Breast epithelium (tissue), 4 donors: ENCODE data around the gene CYP4F3. TPM values are rescaled to one million over a fixed set of nuclear protein-coding genes. Genes with fewer than 3 reads are reported as not detected.

ENCODE experiments used
- DNase-seq, 2 donors: peaks; one replicate each; pipeline ENCODE4 v3.0.0-alpha.2; 2019; ENCODE audit warnings: low spot score in 2 of 2
- H3K27ac ChIP-seq, 2 donors: fragments of 200-600 bp; sonication (generic) in 1 of 2; one replicate each; pipeline ENCODE4 v1.5.1; 2016 to 2019; ENCODE audit warnings: mild to moderate bottlenecking in 1 of 2
- H3K27me3 ChIP-seq, 2 donors: fragments of 200-600 bp; sonication (generic) in 1 of 2; one replicate each; pipeline versions ENCODE4 v1.5.1 to v1.6.0; 2017 to 2019; ENCODE audit warnings: control low read depth in 1 of 2, mild to moderate bottlenecking in 1 of 2
- H3K36me3 ChIP-seq: fragments of 200-600 bp; one replicate; pipeline ENCODE4 v1.5.1; 2019
- H3K4me1 ChIP-seq, 2 donors: fragments of 200-600 bp; sonication (generic); one replicate each; pipeline ENCODE4 v1.5.1; 2016 to 2019; ENCODE audit warnings: control low read depth in 1 of 2
- H3K4me3 ChIP-seq, 3 donors: fragments of 200-600 bp; sonication (generic); 1 replicate in 2 of 3; 2 replicates in 1 of 3; pipeline ENCODE4 v1.5.1; 2016 to 2019; ENCODE audit warnings: mild to moderate bottlenecking in 3 of 3, moderate library complexity in 2 of 3
- H3K9me3 ChIP-seq, 2 donors: fragments of 200-600 bp; sonication (generic) in 1 of 2; one replicate each; pipeline ENCODE4 v1.5.1; 2016 to 2019; ENCODE audit warnings: control low read depth in 1 of 2
- POLR2A ChIP-seq: fragments of 450-650 bp; IDR thresholded peaks from one replicate; pipeline ENCODE4 v1.6.1; 2016; ENCODE audit warnings: antibody characterized with exemption, mild to moderate bottlenecking, moderate library complexity
- POLR2AphosphoS5 ChIP-seq, 3 donors: sonication (generic); formaldehyde crosslinking; IDR thresholded peaks; one replicate each; pipeline ENCODE4 v1.6.1; 2017; ENCODE audit warnings: antibody characterized with exemption in 3 of 3
- intact Hi-C: fragments of 100-400 bp; cut with DNase I; formaldehyde crosslinking; loops from one replicate; pipeline ENCODE4 v1.15.1; 2023; ENCODE audit warnings: low total_unique reads
- total RNA-seq, 3 donors: library from RNA; depleted of rRNA; stranded (reverse); fragments of >200 nt; gene quantifications; one replicate each; pipeline ENCODE4 v1.1.0, GENCODE V29; 2016
- TF ChIP-seq, protein P1 (sequence below), 3 donors: fragments of 450-650 bp; IDR thresholded peaks; one replicate each; pipeline ENCODE4 v1.5.1; 2016 to 2017; ENCODE audit warnings: antibody characterized with exemption in 3 of 3, mild to moderate bottlenecking in 3 of 3, moderate library complexity in 3 of 3

The CYP4F3 gene
- total RNA-seq, 3 donors from 2014 or later = 0.16 to 0.44 TPM; not detected in 1

DNA sequence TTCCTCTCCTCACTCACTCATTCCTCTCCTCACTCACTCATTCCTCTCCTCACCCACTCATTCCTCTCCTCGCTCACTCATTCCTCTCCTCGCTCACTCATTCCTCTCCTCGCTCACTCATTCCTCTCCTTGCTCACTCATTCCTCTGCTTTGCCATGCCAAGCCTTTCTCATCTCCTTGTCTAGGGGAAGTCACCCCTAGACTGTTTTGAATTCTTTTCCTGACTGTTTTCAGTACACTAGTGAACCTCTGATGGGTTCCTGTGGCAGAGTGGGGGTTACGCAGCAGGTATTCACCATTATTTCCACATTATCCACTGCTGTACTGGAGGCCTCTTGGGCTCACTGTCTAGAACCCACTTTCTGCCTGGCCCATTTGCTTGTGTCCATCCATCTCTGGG, 24.5 kb upstream of the CYP4F3 start:
- no peak overlapping the region for H3K4me3 ChIP-seq
- H3K27ac ChIP-seq = no peak overlapping the region
- H3K9me3 ChIP-seq = no peaks in the 10 kb centered on the region
- TF ChIP-seq POLR2AphosphoS5 (IDR thresholded peaks at IDR 0.05) (no peak), POLR2A (no peak)
- TF ChIP-seq, protein P1, sequence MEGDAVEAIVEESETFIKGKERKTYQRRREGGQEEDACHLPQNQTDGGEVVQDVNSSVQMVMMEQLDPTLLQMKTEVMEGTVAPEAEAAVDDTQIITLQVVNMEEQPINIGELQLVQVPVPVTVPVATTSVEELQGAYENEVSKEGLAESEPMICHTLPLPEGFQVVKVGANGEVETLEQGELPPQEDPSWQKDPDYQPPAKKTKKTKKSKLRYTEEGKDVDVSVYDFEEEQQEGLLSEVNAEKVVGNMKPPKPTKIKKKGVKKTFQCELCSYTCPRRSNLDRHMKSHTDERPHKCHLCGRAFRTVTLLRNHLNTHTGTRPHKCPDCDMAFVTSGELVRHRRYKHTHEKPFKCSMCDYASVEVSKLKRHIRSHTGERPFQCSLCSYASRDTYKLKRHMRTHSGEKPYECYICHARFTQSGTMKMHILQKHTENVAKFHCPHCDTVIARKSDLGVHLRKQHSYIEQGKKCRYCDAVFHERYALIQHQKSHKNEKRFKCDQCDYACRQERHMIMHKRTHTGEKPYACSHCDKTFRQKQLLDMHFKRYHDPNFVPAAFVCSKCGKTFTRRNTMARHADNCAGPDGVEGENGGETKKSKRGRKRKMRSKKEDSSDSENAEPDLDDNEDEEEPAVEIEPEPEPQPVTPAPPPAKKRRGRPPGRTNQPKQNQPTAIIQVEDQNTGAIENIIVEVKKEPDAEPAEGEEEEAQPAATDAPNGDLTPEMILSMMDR (IDR thresholded peaks at IDR 0.05) = no peak
- DNase-seq = no peak
- H3K4me1 ChIP-seq = no peaks in the 10 kb centered on the region
- intact Hi-C loops = no loop called here
- H3K27me3 ChIP-seq = peaks cover 0 to 15% of the 10 kb centered on the region in 2 donors
- H3K36me3 ChIP-seq = no peaks in the 10 kb centered on the region

DNA sequence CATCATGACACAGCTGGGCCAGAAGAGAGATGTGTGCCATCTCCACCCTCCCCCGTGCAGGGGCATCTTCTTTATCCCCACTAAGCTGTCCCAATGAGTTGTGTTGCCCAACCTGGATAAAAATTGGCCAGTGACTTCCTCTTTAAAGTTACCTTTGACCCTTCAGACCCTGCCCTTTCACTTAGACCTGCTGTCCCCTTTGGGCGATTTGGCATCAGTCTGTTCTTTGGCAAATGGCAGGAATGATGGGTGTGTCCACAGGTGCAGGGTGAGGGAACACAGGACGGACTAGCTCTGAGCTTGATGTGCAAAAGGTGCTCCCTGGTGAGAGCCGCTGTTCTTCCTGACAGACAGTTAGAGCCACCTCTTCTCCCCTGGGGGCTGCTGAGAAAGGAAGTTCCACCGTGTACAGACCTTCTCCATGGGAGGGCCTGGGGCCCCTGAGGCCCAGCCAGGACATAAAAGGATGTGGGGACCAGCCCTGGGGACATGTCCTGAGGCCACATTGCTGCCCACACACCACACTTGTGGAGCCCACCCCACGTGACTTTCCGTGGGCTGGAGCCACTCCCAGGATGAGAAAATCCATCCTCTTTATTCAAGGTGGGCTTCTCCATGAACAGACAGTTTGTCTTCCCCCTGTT, 23.9 kb upstream of the CYP4F3 start:
- intact Hi-C loops = no loop called here
- no peak for TF ChIP-seq POLR2AphosphoS5 (IDR thresholded peaks at IDR 0.05)
- TF ChIP-seq, protein P1 (IDR thresholded peaks at IDR 0.05) = no peak
- no peak for TF ChIP-seq POLR2A
- Histone ChIP-seq H3K4me1 (no peaks in the 10 kb centered on the region), H3K27ac (no peak overlapping the region), H3K27me3 (peaks cover 0 to 16% of the 10 kb centered on the region in 2 donors), H3K4me3 (no peak overlapping the region), H3K9me3 (no peaks in the 10 kb centered on the region), H3K36me3 (no peaks in the 10 kb centered on the region)
- DNase-seq = no peak

DNA sequence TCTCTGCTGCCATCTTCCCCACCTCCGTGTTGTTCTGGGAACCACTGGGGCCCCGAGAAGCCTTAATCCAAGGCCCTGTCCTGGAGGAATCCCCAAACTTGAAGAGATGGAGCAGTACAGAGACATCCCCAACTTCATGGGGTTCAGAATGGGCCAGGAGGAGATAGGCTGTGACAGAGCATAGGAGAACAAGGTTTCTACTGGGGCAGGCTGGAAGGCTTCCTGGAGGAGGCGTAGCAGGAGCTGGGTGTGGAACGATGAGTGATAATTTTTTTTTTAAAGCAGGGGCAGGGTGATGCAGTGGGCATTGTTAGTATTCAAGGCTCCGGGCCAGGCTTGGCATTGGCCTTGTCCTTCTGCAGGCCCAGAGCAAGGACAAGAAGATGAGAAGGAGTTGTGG, 22.4 kb upstream of the CYP4F3 start:
- Histone ChIP-seq H3K4me3 (no peak overlapping the region), H3K36me3 (no peaks in the 10 kb centered on the region), H3K27me3 (peaks cover 0 to 20% of the 10 kb centered on the region in 2 donors), H3K9me3 (no peaks in the 10 kb centered on the region), H3K4me1 (no peaks in the 10 kb centered on the region), H3K27ac (no peak overlapping the region)
- DNase-seq = peak in 1 of 2 donors; percentile 1
- intact Hi-C loops = no loop called here
- TF ChIP-seq POLR2AphosphoS5 (IDR thresholded peaks at IDR 0.05) (no peak), POLR2A (no peak)
- TF ChIP-seq, protein P1 (IDR thresholded peaks at IDR 0.05) = no peak

DNA sequence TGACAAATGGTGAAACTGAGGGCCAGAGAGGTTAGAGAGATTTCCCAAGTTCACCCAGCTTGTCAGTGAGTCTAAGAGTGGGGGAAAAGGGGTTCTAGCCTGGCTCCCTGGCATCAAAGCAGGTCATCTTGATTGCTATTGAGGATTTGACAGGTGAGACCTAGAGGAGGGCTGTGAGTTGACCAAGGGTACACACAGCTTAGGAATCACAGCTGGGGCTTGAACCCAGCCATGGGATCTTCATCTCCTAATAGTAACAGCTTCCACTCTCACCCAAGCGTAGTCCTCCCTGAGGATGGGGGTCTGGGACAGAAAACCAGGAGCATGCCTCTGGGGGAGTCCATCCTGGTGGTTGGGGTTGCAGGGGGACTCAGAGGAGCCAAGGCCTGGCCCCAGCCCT, 18.9 kb upstream of the CYP4F3 start:
- Histone ChIP-seq H3K36me3 (no peaks in the 10 kb centered on the region), H3K4me3 (no peak overlapping the region), H3K27ac (no peak overlapping the region), H3K4me1 (no peaks in the 10 kb centered on the region), H3K9me3 (no peaks in the 10 kb centered on the region), H3K27me3 (peaks cover 0 to 28% of the 10 kb centered on the region in 2 donors)
- intact Hi-C loops = no loop called here
- TF ChIP-seq POLR2A (no peak), POLR2AphosphoS5 (IDR thresholded peaks at IDR 0.05) (no peak)
- TF ChIP-seq, protein P1 (IDR thresholded peaks at IDR 0.05) = no peak
- no peak for DNase-seq

DNA sequence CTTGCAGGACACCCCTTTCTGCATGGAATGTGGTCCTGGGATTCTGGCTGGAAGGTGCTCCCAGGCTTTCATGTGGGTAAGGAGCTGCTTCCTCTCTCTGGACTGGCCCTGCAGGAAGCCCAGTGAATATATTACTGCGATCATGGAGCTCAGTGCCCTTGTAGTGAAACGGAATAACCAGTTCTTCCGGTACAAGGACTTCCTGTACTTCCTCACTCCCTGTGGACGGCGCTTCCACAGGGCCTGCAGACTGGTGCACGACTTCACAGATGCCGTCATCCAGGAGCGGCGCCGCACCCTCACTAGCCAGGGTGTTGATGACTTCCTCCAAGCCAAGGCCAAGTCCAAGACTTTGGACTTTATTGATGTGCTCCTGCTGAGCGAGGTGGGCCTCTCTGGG, 17.7 kb upstream of the CYP4F3 start:
- H3K9me3 ChIP-seq = no peaks in the 10 kb centered on the region
- no peaks in the 10 kb centered on the region for H3K36me3 ChIP-seq
- no peak for DNase-seq
- TF ChIP-seq POLR2A = no peak
- TF ChIP-seq POLR2AphosphoS5 (IDR thresholded peaks at IDR 0.05) = no peak
- TF ChIP-seq, protein P1 (IDR thresholded peaks at IDR 0.05) = no peak
- peaks cover 0 to 28% of the 10 kb centered on the region in 2 donors for H3K27me3 ChIP-seq
- no peak overlapping the region for H3K4me3 ChIP-seq
- intact Hi-C loops = no loop called here
- H3K4me1 ChIP-seq = no peaks in the 10 kb centered on the region
- H3K27ac ChIP-seq = no peak overlapping the region
